Testis (tissue), 3 donors: Measurements from ENCODE around the gene SERPINA7. TPM values are rescaled to one million over a fixed set of nuclear protein-coding genes. Genes with fewer than 3 reads are reported as not detected.
A peak's percentile ranks its signal among the peaks of the same experiment; 100 is the strongest.

Experiments used
- DNase-seq: peaks from one replicate; pipeline ENCODE4 v3.0.0-alpha.2; 2019
- H3K27ac ChIP-seq, 2 donors: fragments of 200-600 bp; sonication (generic); one replicate each; pipeline ENCODE4 v1.5.1; 2019
- H3K27me3 ChIP-seq: fragments of 200-600 bp; sonication (generic); one replicate; pipeline ENCODE4 v1.5.1; 2019
- H3K36me3 ChIP-seq: fragments of 200-600 bp; sonication (generic); one replicate; pipeline ENCODE4 v1.5.1; 2017; ENCODE audit warnings: low read depth; ENCODE audit errors: missing control alignments
- H3K4me1 ChIP-seq: fragments of 200-600 bp; sonication (generic); one replicate; pipeline ENCODE4 v1.5.1; 2019
- H3K4me3 ChIP-seq, 2 donors: fragments of 200-600 bp; sonication (generic); one replicate each; pipeline ENCODE4 v1.5.1; 2017 to 2019
- H3K9me3 ChIP-seq: fragments of 200-600 bp; sonication (generic); one replicate; pipeline ENCODE4 v1.5.1; 2017
- CTCF ChIP-seq, 3 experiments: fragments of 450-650 bp in 2 of 3; fragments of 200-600 bp in 1 of 3; sonication (generic) in 1 of 3; IDR thresholded peaks; one replicate each; pipeline ENCODE4 v1.5.1; 2016 to 2019; ENCODE audit warnings: antibody characterized with exemption in 3 of 3, mild to moderate bottlenecking in 2 of 3, moderate library complexity in 1 of 3
- POLR2A ChIP-seq: fragments of 450-650 bp; IDR thresholded peaks from one replicate; pipeline ENCODE4 v1.6.1; 2017; ENCODE audit warnings: antibody characterized with exemption, mild to moderate bottlenecking, moderate library complexity
- WGBS, 2 donors: methylation state at CpG; one replicate each; pipeline ENCODE4 v1.1.5; 2018; 5-methylcytosine and 5-hydroxymethylcytosine counted together
- intact Hi-C: fragments of 100-400 bp; cut with DNase I; formaldehyde crosslinking; loops from one replicate; pipeline ENCODE4 v1.15.1; 2023; ENCODE audit warnings: low total_unique reads
- polyA plus RNA-seq: library from polyadenylated mRNA; stranded (reverse); fragments of 350-450 nt; fragmentation: Illumina TruSeq; extraction: RNeasy Lipid Tissue Mini Kit (QIAGEN cat#74804); gene quantifications from one replicate; pipeline ENCODE4 v1.2.3, GENCODE V29; 2014; ENCODE audit warnings: low read depth, low replicate concordance; ENCODE audit not compliant: insufficient read depth
- total RNA-seq, 2 donors: library from RNA; depleted of rRNA; stranded (reverse); fragments of >200 nt; gene quantifications; one replicate each; pipeline ENCODE4 v1.2.3, GENCODE V29; 2016

The SERPINA7 gene
- total and polyA plus RNA-seq, 3 donors from 2014 or later, result not detected

DNA sequence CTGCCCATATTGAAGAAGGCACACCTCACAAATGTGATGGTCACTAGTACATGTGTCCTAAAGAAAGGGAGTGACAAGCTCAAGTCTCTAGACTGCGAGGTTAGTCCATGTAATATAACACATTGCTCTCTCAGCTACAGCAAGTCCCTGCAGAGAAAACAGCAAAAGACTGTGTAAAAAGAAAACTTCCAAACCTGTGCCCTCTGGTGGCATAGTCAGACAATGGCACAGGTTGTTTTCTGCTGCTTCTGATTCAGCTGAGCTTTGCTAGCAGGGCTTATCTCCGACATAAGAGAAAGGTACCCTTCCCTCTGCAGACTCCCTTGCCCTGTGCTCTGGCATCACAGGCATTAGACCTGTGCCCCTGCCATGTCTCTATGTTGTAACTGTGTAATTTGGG, 1.4 kb upstream of the SERPINA7 start:
- intact Hi-C loops, result no loop called here
- 38 to 47% methylated on average over 2 of the region's 2 CpGs for WGBS, 2 donors

GRCh38 chrX:106037835-106038473, 573 bp downstream of the SERPINA7 start:
- Histone ChIP-seq H3K4me1 (no peaks in the 10 kb centered on the region), H3K9me3 (no peaks in the 10 kb centered on the region), H3K27me3 (no peaks in the 10 kb centered on the region), H3K4me3 (no peak overlapping the region), H3K36me3 (no peaks in the 10 kb centered on the region), H3K27ac (no peak overlapping the region)
- 100% methylated on average over 1 of the region's 1 CpG for WGBS, 2 donors
- TF ChIP-seq CTCF (IDR thresholded peaks at IDR 0.05) (no peak), POLR2A (no peak)
- intact Hi-C loops, result no loop called here
- DNase-seq, result no peak

More for the DNA sequence above, 1.4 kb upstream of the SERPINA7 start:
- Histone ChIP-seq H3K4me1 (no peaks in the 10 kb centered on the region), H3K4me3 (no peak overlapping the region), H3K27ac (no peak overlapping the region), H3K27me3 (no peaks in the 10 kb centered on the region), H3K9me3 (no peaks in the 10 kb centered on the region), H3K36me3 (no peaks in the 10 kb centered on the region)
- TF ChIP-seq CTCF (IDR thresholded peaks at IDR 0.05) (peak in 1 of 3 experiments; percentile 16), POLR2A (no peak)
- DNase-seq, result peak; percentile 15

GRCh38 chrX:106036716-106037115, 1.8 kb downstream of the SERPINA7 start:
- 75 to 89% methylated on average over 1 of the region's 1 CpG for WGBS, 2 donors
- Histone ChIP-seq H3K36me3 (no peaks in the 10 kb centered on the region), H3K27ac (no peak overlapping the region), H3K4me1 (no peaks in the 10 kb centered on the region), H3K9me3 (no peaks in the 10 kb centered on the region), H3K27me3 (no peaks in the 10 kb centered on the region), H3K4me3 (no peak overlapping the region)
- DNase-seq, result no peak
- TF ChIP-seq CTCF (IDR thresholded peaks at IDR 0.05) (no peak), POLR2A (no peak)
- intact Hi-C loops, result no loop called here

GRCh38 chrX:106035064-106035463, 3.5 kb downstream of the SERPINA7 start:
- DNase-seq, result no peak
- Histone ChIP-seq H3K27ac (no peak overlapping the region), H3K36me3 (no peaks in the 10 kb centered on the region), H3K4me1 (no peaks in the 10 kb centered on the region), H3K27me3 (no peaks in the 10 kb centered on the region), H3K4me3 (no peak overlapping the region), H3K9me3 (no peaks in the 10 kb centered on the region)
- no peak for TF ChIP-seq POLR2A
- peak; percentile 21 to 38 (median 34) for TF ChIP-seq CTCF (IDR thresholded peaks at IDR 0.05)
- intact Hi-C loops, result no loop called here
- 46 to 77% methylated on average over 2 of the region's 2 CpGs for WGBS, 2 donors

DNA sequence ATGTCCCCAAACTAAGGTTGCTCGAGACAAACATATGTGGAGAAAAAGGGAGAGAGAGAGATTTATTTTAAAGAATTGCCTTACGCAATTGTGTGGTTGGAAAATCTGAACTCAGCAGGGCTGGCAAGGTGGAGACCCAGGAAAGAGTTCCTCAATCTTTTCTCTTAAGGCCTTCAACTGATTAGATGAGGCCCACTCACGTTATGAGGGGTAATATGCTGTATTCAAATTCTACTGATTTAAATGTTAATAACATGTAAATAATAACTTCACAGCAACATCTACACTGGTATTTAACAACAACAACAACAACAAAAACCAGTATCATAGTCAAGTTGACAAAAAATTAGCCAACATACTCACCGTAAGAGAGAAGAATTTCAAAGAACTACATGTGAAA, 14.6 kb downstream of the SERPINA7 start:
- Histone ChIP-seq H3K27ac (no peak overlapping the region), H3K27me3 (no peaks in the 10 kb centered on the region), H3K36me3 (no peaks in the 10 kb centered on the region), H3K4me3 (no peak overlapping the region), H3K4me1 (no peaks in the 10 kb centered on the region), H3K9me3 (no peaks in the 10 kb centered on the region)
- WGBS, 2 donors, result 85 to 94% methylated on average over 4 of the region's 4 CpGs
- intact Hi-C loops, result no loop called here
- TF ChIP-seq CTCF (IDR thresholded peaks at IDR 0.05) (no peak), POLR2A (no peak)
- no peak for DNase-seq
